Measurements from ENCODE around the gene WSB2.
"Not testable (repeated sequence)": the region's sequence is repeated elsewhere in the genome, so short reads cannot be mapped to it uniquely, and the experiment has no call there.

The WSB2 gene

DNA sequence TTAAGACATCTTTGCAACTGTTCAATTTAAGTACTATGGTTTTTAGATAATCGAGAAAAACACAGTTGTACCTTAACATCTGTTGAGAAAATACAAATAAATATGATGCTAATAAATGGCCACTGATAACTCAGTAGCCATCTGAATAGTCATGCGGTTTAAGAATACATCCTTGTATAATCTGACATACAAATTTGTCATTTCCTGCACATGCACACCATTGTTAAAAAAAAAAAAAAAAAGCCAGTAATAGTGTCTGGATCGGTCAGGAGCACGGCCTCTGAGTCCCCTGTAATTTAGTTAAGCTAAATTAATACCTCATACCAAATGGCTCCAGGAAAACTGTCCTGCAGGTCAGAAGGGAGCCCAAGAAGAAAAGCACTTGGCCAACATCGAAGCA is 27.7 kb downstream of the WSB2 start:
- H3K4me3 ChIP-seq = no peak overlapping the region
- H3K36me3 ChIP-seq = peaks cover 73 to 96% (median 84%) of the 10 kb centered on the region in 3 donors
- DNase-seq = no peak
- no peaks in the 10 kb centered on the region for H3K27me3 ChIP-seq
- H3K9me3 ChIP-seq = no peaks in the 10 kb centered on the region
- TF ChIP-seq, protein P1, sequence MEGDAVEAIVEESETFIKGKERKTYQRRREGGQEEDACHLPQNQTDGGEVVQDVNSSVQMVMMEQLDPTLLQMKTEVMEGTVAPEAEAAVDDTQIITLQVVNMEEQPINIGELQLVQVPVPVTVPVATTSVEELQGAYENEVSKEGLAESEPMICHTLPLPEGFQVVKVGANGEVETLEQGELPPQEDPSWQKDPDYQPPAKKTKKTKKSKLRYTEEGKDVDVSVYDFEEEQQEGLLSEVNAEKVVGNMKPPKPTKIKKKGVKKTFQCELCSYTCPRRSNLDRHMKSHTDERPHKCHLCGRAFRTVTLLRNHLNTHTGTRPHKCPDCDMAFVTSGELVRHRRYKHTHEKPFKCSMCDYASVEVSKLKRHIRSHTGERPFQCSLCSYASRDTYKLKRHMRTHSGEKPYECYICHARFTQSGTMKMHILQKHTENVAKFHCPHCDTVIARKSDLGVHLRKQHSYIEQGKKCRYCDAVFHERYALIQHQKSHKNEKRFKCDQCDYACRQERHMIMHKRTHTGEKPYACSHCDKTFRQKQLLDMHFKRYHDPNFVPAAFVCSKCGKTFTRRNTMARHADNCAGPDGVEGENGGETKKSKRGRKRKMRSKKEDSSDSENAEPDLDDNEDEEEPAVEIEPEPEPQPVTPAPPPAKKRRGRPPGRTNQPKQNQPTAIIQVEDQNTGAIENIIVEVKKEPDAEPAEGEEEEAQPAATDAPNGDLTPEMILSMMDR (IDR thresholded peaks at IDR 0.05) = no peak
- H3K27ac ChIP-seq = no peak overlapping the region
- intact Hi-C loops (cut with DNase I; ENCODE audit: low total_unique reads) = no loop called here
- no peaks in the 10 kb centered on the region for H3K4me1 ChIP-seq

DNA sequence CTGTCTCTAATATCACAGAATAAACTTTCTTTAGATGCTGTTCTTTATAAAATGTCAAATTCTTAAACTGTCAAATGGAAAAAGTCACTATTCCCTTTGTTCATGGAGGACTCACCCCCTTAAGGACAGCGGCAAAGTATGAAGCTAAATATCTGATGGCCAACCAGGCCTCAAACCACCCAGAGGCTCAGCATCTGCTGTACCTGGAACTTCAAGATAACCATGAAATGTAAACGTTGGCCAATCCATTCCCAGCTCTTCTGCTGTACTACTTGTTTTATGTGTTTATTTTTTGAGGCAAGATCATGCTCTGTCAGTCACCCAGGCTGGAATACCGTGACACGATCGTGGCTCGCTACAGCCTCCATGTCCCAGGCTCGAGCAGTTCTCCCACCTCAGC is 28.8 kb downstream of the WSB2 start:
- H3K4me3 ChIP-seq = no peak overlapping the region
- TF ChIP-seq, protein P1 (IDR thresholded peaks at IDR 0.05) = no peak
- intact Hi-C loops (cut with DNase I; ENCODE audit: low total_unique reads) = no loop called here
- no peaks in the 10 kb centered on the region for H3K9me3 ChIP-seq
- peaks cover 69 to 96% (median 88%) of the 10 kb centered on the region in 3 donors for H3K36me3 ChIP-seq
- no peak overlapping the region for H3K27ac ChIP-seq
- H3K27me3 ChIP-seq = no peaks in the 10 kb centered on the region
- no peaks in the 10 kb centered on the region for H3K4me1 ChIP-seq
- DNase-seq = no peak

DNA sequence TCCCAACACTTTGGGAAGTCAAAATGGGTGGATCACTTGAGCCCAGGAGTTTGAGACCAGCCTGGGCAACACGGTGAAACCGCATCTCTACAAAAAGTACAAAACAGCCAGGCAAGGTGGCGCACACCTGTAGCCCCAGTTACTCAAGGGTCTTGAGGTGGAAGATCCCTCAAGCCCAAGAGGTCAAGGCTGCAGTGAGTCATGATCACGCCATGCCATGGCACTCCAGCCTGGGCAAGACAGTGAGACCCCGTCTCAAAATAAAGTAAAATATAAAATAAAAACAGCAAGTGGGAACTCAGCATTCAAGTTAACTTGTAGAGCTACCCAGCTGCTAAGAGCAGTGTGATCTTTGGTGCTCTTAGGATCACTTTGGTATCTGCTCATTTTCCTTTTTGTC is 31.8 kb downstream of the WSB2 start:
- Histone ChIP-seq H3K27me3 (no peaks in the 10 kb centered on the region), H3K9me3 (no peaks in the 10 kb centered on the region), H3K4me1 (no peaks in the 10 kb centered on the region), H3K36me3 (peaks cover 52 to 96% (median 82%) of the 10 kb centered on the region in 3 donors), H3K4me3 (no peak overlapping the region), H3K27ac (no peak overlapping the region)
- intact Hi-C loops (cut with DNase I; ENCODE audit: low total_unique reads) = no loop called here
- DNase-seq = no peak
- TF ChIP-seq, protein P1 (IDR thresholded peaks at IDR 0.05) = no peak

DNA sequence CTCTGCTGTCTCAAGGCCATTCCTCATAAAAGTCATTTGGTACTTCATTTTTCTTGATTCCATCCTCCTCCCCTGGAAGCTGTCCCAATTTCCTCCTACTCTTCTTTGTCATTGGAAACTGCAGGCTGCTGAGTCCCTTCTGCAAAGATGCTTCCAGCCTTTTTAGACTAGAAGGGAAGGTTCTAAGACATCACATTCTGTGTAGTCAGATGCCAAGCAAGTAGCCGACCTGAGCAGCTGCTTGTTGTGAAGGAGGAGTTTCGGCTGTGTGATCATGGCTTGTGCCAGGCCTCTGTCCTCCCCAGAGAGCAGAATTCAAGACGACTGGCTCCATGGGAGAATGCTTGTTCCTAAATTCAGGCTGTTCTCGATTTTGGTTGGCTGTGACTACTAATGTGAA is 35.8 kb downstream of the WSB2 start:
- Histone ChIP-seq H3K9me3 (no peaks in the 10 kb centered on the region), H3K36me3 (peaks cover 22 to 84% (median 58%) of the 10 kb centered on the region in 3 donors), H3K27ac (no peak overlapping the region), H3K4me3 (no peak overlapping the region), H3K27me3 (no peaks in the 10 kb centered on the region), H3K4me1 (no peaks in the 10 kb centered on the region)
- no peak for DNase-seq
- intact Hi-C loops (cut with DNase I; ENCODE audit: low total_unique reads) = no loop called here
- TF ChIP-seq, protein P1 (IDR thresholded peaks at IDR 0.05) = no peak

DNA sequence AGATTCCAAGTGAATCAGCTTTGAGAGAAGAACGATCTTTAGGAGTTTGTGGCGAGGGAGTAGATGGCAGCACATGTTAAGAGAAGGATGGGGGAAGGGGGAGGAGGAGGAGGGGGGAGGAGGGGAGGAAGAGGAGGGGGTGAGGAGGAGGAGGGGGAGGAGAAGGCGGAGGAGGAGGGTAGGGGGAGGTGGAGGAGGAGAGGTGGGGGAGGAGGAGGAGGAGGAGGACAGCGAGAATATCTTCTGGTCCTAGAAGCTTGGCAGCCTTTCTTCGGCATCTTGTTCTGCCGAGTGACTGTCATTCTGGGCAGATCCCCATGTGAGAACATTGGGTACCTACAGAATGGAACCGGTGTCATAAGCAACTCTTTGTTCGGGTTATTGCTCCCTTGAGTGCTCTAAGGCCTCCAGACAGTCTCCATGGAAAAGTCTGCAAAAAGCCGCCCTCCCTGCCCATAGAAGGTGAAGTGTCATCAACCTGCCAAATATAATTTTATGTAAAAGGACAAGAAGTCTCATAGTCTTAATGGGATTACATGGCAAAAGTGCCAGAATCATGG is 37.6 kb downstream of the WSB2 start:
- intact Hi-C loops (cut with DNase I; ENCODE audit: low total_unique reads) = no loop called here
- H3K9me3 ChIP-seq = no peaks in the 10 kb centered on the region
- H3K27ac ChIP-seq = no peak overlapping the region
- H3K4me1 ChIP-seq = no peaks in the 10 kb centered on the region
- no peak for DNase-seq
- peaks cover 22 to 81% (median 49%) of the 10 kb centered on the region in 3 donors for H3K36me3 ChIP-seq
- TF ChIP-seq, protein P1 (IDR thresholded peaks at IDR 0.05) = no peak
- no peak overlapping the region for H3K4me3 ChIP-seq
- H3K27me3 ChIP-seq = no peaks in the 10 kb centered on the region

DNA sequence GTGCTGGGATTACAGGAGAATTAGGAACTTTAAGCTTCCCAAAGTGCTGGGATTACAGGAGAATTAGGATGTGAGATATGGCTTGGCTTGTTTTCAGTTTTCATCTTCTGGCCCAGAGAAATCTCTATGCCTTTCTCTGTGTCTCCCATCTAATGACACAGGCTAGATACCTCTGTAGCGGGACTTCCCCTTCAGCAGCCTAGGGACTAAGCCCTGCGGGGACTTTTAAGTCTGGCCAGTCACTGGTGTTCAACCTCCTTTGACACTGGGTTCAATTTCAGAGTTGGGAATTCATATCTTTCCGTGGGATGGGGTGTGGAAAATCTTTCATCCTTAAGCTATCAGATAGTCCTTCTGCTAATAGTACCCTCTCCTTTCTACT is 38.3 kb downstream of the WSB2 start:
- DNase-seq = no peak
- H3K27ac ChIP-seq = no peak overlapping the region
- no peaks in the 10 kb centered on the region for H3K27me3 ChIP-seq
- H3K4me1 ChIP-seq = peaks cover 0 to 2% (median under 1%) of the 10 kb centered on the region in 4 donors
- H3K4me3 ChIP-seq = no peak overlapping the region
- TF ChIP-seq, protein P1 (IDR thresholded peaks at IDR 0.05) = no peak
- intact Hi-C loops (cut with DNase I; ENCODE audit: low total_unique reads) = no loop called here
- H3K9me3 ChIP-seq = no peaks in the 10 kb centered on the region
- peaks cover 18 to 75% (median 44%) of the 10 kb centered on the region in 3 donors for H3K36me3 ChIP-seq

DNA sequence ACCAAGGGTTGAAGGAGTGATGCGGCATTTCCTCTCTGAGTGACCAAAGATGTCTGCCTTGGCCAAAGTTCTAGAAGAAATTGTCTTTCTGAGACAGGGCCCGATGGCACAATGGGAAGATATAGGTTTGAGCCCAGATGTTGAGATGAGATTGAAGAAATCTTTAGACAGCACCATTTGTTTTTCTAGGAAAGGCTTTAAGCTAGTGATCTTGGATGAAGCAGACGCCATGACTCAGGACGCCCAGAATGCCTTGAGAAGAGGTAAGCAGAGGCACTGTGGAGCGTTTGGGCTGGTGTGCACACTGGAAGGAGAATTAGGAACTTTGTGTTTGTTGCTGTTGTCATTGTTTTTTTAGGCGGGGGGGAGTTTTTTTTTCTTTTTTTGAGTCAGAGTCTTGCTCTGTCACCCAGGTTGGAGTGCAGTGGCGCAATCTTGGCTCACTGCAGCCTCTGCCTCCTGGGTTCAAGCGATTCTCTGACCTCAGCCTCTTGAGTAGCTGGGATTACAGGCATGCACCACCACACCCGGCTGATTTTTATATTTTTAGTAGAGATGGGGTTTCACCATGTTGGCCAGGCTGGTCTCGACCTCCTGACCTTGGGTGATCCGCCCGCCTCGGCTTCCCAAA is 38.8 kb downstream of the WSB2 start:
- H3K9me3 ChIP-seq; H3K27me3 ChIP-seq; H3K4me3 ChIP-seq; H3K4me1 ChIP-seq; intact Hi-C loops (cut with DNase I; ENCODE audit: low total_unique reads); DNase-seq; H3K27ac ChIP-seq: not testable (repeated sequence)
- peaks cover 15 to 70% (median 38%) of the 10 kb centered on the region in 3 donors for H3K36me3 ChIP-seq
